ENCODE measurements around the gene SNAP25. TPM values are rescaled to one million over a fixed set of nuclear protein-coding genes. Genes with fewer than 3 reads are reported as not detected.

SNAP25 gene
- total RNA-seq, 3 donors from 2014 or later: 0.80 to 10.5 (median 1.1) TPM

- ATAC-seq: no peak
- intact Hi-C loops (cut with DNase I, micrococcal nuclease): no loop called here
- TF ChIP-seq, protein P1, sequence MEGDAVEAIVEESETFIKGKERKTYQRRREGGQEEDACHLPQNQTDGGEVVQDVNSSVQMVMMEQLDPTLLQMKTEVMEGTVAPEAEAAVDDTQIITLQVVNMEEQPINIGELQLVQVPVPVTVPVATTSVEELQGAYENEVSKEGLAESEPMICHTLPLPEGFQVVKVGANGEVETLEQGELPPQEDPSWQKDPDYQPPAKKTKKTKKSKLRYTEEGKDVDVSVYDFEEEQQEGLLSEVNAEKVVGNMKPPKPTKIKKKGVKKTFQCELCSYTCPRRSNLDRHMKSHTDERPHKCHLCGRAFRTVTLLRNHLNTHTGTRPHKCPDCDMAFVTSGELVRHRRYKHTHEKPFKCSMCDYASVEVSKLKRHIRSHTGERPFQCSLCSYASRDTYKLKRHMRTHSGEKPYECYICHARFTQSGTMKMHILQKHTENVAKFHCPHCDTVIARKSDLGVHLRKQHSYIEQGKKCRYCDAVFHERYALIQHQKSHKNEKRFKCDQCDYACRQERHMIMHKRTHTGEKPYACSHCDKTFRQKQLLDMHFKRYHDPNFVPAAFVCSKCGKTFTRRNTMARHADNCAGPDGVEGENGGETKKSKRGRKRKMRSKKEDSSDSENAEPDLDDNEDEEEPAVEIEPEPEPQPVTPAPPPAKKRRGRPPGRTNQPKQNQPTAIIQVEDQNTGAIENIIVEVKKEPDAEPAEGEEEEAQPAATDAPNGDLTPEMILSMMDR (IDR thresholded peaks at IDR 0.05): no peak
- no peak overlapping the region for H3K4me3 ChIP-seq
- no peaks in the 10 kb centered on the region for H3K4me1 ChIP-seq (ENCODE audit: low read depth)
- DNase-seq: no peak
- no peaks in the 10 kb centered on the region for H3K36me3 ChIP-seq (ENCODE audit: low read depth)
- no peaks in the 10 kb centered on the region for H3K9me3 ChIP-seq
Observed at GRCh38 chr20:10297223-10297622, 78.6 kb downstream of the SNAP25 start.

DNA sequence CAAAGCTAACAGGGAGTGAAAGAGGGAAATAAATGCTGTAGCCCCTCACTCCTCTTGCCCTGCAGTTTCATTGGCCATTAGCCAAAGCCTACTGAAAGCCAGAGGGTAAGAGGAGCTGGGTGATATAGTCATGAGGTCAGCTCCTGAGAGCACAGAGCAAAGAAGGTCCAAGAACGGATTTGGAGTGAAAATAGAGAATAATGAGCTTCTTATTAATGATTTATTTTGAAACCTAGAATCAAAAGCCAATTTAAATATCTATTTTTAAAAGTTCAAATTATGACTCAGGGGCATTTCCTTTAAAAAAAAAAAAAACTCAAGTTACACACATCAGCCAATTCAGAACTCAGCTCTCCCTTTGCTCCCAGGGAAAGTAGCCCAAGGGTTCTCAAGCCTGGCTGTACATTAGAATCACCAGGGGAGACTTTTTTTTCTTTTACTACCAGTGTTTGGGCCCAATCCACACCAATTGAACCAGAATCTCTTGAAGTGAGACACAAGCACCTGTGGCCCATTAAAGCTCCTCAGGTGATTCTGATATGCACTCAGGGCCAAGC, 79.1 kb downstream of the SNAP25 start:
- ATAC-seq (no peak), DNase-seq (no peak)
- no peak overlapping the region for H3K4me3 ChIP-seq
- intact Hi-C loops (cut with DNase I, micrococcal nuclease): no loop called here
- no peaks in the 10 kb centered on the region for H3K36me3 ChIP-seq (ENCODE audit: low read depth)
- TF ChIP-seq, protein P1 (IDR thresholded peaks at IDR 0.05): no peak
- H3K4me1 ChIP-seq (ENCODE audit: low read depth): no peaks in the 10 kb centered on the region
- no peaks in the 10 kb centered on the region for H3K9me3 ChIP-seq

DNA sequence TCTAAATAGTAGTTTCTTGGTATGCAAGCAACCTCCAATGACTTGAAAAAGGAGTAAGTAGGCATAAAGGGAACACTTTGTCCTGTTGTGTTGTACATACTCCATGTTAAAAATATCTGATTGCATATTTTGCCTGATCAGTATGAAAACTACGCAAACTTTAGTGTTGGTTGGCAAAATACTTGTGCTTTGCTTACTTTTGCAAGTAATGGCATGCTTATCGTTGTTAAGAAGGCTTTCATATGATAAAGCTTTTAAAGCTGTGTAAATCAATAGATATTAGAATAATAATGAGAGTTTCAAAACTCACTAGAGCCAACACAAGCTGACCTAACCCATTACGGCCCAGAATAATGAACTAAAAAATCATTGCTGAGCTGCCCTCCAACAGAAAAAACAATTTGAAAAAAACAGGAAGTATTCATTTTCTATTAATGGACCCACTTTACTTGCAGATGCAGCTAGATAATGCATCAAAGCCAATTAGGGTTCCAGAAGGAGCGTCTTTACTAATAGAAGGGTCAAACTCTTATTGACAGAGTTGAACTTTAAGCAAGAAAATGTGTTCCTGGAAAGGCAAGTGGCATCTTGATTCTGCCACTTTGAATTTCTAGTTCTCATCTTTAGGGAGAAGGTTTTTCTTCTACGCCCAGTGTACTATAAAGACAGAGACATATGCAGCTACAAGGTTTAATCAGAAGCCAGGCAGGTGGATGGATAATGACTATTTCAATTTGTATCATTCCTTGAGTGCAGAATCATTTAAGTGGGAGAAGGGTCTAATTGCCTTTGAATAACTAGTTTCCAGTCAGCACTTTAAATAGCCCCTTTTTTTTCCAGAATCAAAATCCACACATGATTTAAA, 82.2 kb downstream of the SNAP25 start:
- H3K36me3 ChIP-seq (ENCODE audit: low read depth): no peaks in the 10 kb centered on the region
- DNase-seq (no peak), ATAC-seq (no peak)
- no peak overlapping the region for H3K4me3 ChIP-seq
- no peaks in the 10 kb centered on the region for H3K4me1 ChIP-seq (ENCODE audit: low read depth)
- no peaks in the 10 kb centered on the region for H3K9me3 ChIP-seq
- intact Hi-C loops (cut with DNase I, micrococcal nuclease): no loop called here
- TF ChIP-seq, protein P1 (IDR thresholded peaks at IDR 0.05): no peak

DNA sequence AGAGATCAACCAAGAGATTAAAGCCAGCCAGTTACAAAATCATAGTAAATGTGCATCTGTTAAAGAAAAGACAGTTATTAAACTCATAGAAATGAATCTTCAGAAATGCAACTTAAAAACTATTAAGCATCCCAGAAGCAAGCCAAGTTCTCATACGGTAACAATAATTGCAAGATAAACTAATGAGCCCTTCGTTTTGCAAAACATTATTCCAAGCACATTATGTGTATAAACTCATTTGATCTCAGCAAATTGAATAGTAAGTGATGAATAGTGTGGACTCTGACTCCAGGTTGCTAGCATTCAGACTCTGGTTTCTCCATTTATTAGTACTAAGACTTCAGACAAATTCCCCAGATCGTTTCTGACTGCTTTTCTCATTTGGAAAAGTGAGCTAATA, 85.2 kb downstream of the SNAP25 start:
- ATAC-seq: no peak

DNA sequence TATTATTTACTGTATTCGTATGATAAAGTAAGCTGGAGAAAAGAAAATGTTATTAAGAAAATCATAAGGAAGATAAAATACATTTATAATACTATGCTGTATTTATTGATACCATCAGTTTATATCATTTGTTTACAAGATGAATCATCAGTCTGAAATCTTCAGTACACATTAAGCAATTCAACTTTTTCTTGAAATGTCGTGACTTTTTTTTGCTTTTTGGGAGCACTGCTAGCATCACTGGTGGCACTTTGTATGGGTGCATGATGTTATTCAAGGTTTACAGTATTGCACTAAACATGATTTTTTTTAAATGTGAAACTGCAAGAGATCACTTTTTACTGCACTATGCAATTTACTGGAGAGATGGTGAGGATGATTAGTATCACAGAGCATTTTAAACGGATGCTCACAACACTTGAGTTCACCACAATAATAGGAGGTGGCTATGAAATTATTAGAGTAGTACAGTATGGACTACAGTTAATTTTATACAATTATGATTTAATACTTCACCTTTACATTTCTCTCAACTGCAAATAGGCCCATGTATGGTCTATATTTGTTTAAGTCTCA, 85.9 kb downstream of the SNAP25 start:
- no peak for DNase-seq
- no peak for ATAC-seq

More for the DNA sequence above, 85.2 kb downstream of the SNAP25 start:
- intact Hi-C loops (cut with DNase I, micrococcal nuclease): no loop called here
- Histone ChIP-seq H3K36me3 (ENCODE audit: low read depth) (no peaks in the 10 kb centered on the region), H3K4me1 (ENCODE audit: low read depth) (no peaks in the 10 kb centered on the region), H3K4me3 (no peak overlapping the region), H3K9me3 (no peaks in the 10 kb centered on the region)
- no peak for DNase-seq
- TF ChIP-seq, protein P1 (IDR thresholded peaks at IDR 0.05): no peak

More for the DNA sequence above, 85.9 kb downstream of the SNAP25 start:
- TF ChIP-seq, protein P1 (IDR thresholded peaks at IDR 0.05): no peak
- H3K9me3 ChIP-seq: no peaks in the 10 kb centered on the region
- no peak overlapping the region for H3K4me3 ChIP-seq
- no peaks in the 10 kb centered on the region for H3K36me3 ChIP-seq (ENCODE audit: low read depth)
- intact Hi-C loops (cut with DNase I, micrococcal nuclease): no loop called here
- H3K4me1 ChIP-seq (ENCODE audit: low read depth): no peaks in the 10 kb centered on the region
